ENCODE results near the gene MAPK10.

DNA sequence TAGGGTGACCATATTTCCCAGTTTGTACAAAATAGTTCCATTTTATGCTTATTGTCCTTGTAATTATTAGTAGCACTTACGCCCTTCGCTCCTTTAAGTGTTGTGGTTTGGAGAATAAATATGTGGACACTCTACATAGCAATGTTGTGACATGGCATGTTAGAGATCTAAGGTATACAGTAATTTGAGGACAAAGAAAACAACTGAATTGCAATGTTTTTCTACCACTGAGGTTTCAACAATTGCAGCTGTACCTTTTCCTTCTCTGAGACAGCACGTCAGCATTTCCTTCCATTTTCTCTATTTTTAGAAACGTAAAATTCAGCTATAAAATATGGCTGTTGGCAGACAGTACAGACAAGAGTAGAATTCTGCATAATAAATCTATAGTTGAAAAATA is 323.1 kb downstream of the MAPK10 start:
- TF ChIP-seq, protein P1, sequence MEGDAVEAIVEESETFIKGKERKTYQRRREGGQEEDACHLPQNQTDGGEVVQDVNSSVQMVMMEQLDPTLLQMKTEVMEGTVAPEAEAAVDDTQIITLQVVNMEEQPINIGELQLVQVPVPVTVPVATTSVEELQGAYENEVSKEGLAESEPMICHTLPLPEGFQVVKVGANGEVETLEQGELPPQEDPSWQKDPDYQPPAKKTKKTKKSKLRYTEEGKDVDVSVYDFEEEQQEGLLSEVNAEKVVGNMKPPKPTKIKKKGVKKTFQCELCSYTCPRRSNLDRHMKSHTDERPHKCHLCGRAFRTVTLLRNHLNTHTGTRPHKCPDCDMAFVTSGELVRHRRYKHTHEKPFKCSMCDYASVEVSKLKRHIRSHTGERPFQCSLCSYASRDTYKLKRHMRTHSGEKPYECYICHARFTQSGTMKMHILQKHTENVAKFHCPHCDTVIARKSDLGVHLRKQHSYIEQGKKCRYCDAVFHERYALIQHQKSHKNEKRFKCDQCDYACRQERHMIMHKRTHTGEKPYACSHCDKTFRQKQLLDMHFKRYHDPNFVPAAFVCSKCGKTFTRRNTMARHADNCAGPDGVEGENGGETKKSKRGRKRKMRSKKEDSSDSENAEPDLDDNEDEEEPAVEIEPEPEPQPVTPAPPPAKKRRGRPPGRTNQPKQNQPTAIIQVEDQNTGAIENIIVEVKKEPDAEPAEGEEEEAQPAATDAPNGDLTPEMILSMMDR (conservative IDR thresholded peaks at IDR 0.05 in 1 of 2, IDR thresholded peaks at IDR 0.05 in 1 of 2; ENCODE audit: low read depth in 1 of 2, low read length in 2 of 2): no peak
- no peak for TF ChIP-seq EZH2 (IDR thresholded peaks at IDR 0.05; ENCODE audit: low read length, missing control alignments)

Measured in fibroblast of lung (primary cell).